Astrocyte (in vitro differentiated cells and primary cell): ENCODE data around the gene PRAMEF1.

Source experiments
- EZH2 ChIP-seq: IDR thresholded peaks from 2 replicates; pipeline ENCODE4 v1.6.1; 2012; ENCODE audit warnings: mild to moderate bottlenecking, low read length, inconsistent platforms; ENCODE audit not compliant: insufficient read depth
- TF ChIP-seq, protein P1 (sequence below): IDR thresholded peaks from 2 replicates; pipeline ENCODE4 v1.5.1; 2011; ENCODE audit warnings: low read depth, mild to moderate bottlenecking, inconsistent platforms, low read length, moderate library complexity; ENCODE audit not compliant: insufficient read depth

DNA sequence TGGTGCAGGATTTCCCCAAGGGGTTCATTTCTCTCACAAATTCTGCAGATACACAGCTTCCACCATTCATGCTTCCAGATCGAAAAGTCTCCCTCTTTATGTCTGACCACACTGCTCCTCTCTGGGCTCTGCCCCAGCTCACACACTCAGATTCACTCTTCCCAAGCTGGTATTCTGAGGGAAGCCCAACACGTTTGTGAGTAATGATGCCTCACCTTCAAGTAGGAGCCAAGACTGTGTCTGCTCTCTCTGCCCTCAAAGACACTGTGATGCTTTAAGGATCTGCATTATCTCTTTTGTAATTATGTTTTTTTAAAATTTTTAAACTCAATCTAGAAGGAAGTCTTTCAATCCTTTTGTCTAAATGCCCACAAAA lies 20.2 kb downstream of the PRAMEF1 start:
- TF ChIP-seq, protein P1, sequence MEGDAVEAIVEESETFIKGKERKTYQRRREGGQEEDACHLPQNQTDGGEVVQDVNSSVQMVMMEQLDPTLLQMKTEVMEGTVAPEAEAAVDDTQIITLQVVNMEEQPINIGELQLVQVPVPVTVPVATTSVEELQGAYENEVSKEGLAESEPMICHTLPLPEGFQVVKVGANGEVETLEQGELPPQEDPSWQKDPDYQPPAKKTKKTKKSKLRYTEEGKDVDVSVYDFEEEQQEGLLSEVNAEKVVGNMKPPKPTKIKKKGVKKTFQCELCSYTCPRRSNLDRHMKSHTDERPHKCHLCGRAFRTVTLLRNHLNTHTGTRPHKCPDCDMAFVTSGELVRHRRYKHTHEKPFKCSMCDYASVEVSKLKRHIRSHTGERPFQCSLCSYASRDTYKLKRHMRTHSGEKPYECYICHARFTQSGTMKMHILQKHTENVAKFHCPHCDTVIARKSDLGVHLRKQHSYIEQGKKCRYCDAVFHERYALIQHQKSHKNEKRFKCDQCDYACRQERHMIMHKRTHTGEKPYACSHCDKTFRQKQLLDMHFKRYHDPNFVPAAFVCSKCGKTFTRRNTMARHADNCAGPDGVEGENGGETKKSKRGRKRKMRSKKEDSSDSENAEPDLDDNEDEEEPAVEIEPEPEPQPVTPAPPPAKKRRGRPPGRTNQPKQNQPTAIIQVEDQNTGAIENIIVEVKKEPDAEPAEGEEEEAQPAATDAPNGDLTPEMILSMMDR, result no peak
- TF ChIP-seq EZH2, result no peak
